ENCODE data around the gene GREM2.

The GREM2 gene

DNA sequence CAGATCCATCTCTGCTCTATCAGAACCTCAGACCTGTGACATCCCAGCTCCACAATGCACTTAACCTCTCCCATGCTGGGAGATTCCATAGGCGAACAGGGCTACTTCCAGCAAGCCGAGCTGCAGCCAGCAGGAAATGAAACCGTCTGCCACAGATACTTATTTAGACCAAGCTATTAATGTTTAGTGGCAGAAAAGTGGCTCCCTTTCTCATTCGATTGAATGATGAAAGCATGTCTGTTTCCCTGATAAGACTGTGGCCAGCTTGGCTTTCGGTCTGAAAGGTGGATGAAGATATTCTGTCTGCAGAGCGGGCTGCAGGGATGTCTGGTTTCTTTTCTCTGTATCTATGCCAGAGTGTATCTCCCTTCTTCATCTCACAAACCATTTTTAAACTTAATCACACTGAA lies 146.4 kb downstream of the GREM2 start:
- DNase-seq (ENCODE audit: insufficient read length, low spot score), result no peak
- FAIRE-seq, result no peak

DNA sequence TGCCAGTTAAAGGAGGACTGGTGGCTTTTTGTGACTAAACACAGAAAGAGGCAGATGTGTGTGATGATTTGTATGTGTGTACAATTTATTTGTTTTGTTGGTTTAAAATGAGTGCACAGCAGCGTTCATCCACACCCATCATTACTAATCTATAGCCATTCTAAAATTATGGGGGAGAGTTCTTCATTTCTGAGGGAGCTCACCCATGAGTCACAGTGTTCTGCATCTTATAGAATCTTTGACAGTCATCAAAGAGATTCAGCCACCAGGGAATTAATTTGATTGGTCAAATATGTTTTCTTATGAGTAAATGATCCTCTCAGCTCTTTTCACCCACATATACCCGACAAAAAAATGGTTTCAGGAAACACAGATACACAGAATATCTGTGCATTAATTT lies 147.9 kb downstream of the GREM2 start:
- FAIRE-seq (no peak), DNase-seq (ENCODE audit: insufficient read length, low spot score) (no peak)

DNA sequence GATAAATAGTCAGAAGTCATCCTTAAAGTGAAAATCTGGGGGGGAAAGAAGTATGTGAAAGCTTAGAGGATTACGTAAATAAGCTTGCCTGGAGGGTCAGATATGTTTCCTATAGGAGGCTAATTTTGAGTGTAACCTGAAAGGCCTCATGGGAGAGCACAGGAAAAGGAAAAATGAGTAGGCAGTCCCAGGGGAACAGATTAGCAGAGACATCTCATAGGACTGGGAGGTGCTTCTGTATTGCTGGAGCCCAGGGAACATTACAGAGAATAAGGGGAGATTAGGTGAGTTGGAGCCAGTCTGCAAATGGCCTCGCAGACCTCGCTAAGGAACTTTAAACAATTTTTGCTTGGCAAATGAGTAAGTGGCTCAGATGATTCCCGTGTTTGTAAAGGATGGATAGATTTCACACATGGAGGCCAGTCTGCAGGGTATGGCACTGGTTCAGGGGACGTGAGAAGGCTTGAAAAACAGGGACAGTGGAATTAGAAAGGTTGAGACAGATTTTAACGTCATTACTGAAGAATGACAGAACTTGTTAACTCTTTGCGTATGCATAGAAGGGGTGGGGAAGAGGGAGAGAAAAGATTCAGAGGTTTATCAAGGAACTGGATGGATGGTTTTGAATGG lies 149.1 kb downstream of the GREM2 start:
- DNase-seq (ENCODE audit: insufficient read length, low spot score) (no peak), FAIRE-seq (no peak)

DNA sequence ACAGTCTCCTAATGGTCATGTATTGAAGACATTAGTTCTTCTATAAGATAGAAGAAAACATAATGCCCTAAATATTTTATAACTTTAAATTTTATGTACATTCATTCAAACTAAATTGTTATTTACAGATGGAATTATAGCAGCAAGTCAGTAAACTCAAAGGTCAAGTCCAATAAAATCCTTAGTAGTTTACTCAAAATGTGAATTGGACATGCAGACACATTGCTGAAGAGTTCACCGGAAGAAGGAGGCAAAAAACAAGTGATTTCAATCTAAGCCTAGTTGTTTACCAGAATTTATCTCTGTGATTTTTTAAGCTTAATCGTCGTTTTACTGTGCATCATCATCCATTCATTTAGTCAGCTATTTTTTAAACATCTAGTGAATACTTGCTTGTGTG lies 149.7 kb downstream of the GREM2 start:
- FAIRE-seq, result no peak
- DNase-seq (ENCODE audit: insufficient read length, low spot score), result no peak

DNA sequence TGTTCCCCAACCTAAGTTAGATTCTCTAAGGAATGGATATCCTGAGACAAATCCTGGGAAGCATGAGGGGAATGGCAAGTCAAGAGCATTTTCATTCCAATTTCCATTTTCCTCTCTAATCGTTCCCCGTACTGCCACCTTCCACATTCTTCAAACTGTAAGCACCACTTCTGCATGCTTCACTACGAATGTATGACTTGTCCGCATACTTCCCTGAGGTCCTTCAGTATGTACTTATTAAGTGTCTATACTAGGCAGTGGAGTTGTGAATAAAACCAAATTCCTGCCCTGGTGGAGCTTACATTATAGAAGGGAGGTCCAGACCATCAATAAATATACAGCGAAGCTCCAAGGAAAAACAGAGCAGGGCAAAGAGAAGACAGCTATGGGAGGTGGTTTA lies 154.8 kb downstream of the GREM2 start:
- no peak for FAIRE-seq
- no peak for DNase-seq (ENCODE audit: insufficient read length, low spot score)

DNA sequence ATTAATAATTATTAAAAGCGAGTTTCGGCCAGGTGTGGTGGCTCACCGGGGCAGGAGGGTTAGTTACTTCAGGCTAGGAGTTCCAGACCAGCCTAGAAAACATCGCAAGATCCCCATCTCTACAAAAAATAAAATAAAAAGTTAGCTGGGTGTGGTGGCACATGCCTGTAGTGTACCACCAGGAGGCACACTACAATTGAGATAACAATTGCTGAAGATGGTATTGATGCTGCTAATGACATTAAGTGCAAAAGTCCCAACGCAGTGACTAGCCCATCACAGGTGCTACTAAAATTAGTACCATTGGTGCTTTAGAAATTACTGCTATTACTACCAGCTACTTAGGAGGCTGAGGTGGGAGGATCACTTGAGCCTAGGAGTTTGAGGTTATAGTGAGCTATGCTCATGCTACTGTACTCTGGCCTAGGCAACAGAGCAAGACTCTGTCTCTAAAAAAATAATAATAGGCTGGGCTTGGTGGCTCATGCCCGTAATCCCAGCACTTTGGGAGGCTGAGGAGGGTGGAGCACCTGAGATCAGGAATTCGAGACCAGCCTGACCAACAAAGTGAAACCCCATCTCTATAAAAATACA lies 156.6 kb downstream of the GREM2 start:
- no peak for FAIRE-seq

DNA sequence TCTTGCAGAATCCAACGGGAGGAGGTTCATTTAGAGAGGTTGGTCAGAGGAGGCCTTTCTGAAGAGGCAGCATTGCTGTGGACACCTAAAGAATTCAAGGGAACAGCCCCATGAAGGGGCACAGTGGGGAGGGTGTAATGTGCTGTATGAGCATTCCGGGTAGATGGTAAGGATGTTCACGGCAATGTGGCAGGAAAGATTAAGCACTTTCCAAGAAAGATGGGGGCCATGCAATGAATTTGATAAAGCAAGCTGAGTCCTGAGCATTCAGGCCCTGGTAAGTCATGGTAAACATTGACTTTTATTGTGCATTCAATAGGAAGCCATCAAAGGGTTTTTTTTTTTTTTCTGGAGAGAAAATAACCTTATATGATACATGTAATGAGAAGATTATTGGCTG lies 166.6 kb downstream of the GREM2 start:
- DNase-seq (ENCODE audit: insufficient read length, low spot score) (no peak), FAIRE-seq (no peak)

More for the DNA sequence above, 156.6 kb downstream of the GREM2 start:
- no peak for DNase-seq (ENCODE audit: insufficient read length, low spot score)

DNA sequence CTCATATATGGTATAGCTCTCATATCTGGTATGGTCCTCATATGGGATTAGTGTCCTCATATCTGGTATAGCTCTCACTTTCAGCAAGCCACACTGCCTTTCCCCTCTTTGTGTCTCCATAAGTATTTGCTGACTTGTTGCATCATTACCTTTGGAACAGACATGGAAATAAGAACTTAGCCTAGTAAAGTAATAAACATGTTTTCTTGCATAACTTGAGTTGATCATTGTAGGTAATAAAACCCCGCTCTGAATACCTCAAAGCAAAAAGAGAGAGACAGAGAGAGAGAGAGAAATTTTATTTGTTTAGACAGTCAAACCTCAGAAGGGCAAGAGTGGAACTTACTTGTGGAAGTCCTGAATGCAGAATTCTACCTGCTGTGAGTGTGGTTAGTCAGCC lies 170.3 kb downstream of the GREM2 start:
- DNase-seq (ENCODE audit: insufficient read length, low spot score), result no peak
- no peak for FAIRE-seq
